HL-60 (cell line): ENCODE results near the gene EFCC1.

Experiments
- DNase-seq, 2 experiments: peaks; one replicate each; pipeline ENCODE4 v3.0.0-alpha.2; 2010 to 2020; ENCODE audit warnings: low read depth in 1 of 2, low spot score in 1 of 2
- H3K27ac ChIP-seq: fragments of 250-450 bp; sonication (Bioruptor Pico); replicated peaks from 2 replicates; pipeline ENCODE4 v1.5.1; 2020; ENCODE audit warnings: mild to moderate bottlenecking, moderate library complexity
- H3K27me3 ChIP-seq: fragments of 250-450 bp; sonication (Bioruptor Pico); 2 replicates; pipeline ENCODE4 v1.5.1; 2021; ENCODE audit warnings: mild to moderate bottlenecking, moderate library complexity; ENCODE audit not compliant: insufficient read depth, poor library complexity, severe bottlenecking
- H3K4me3 ChIP-seq: replicated peaks from 2 replicates; pipeline ENCODE4 v1.5.1; 2011; ENCODE audit warnings: mild to moderate bottlenecking, control low read depth, low read length; ENCODE audit not compliant: insufficient read depth
- CTCF ChIP-seq: IDR thresholded peaks from one replicate; pipeline ENCODE4 v1.5.1; 2011; ENCODE audit warnings: low read length, control low read depth, inconsistent platforms; ENCODE audit not compliant: insufficient read depth
- GABPA ChIP-seq: IDR thresholded peaks from 2 replicates; pipeline ENCODE4 v1.6.1; 2012; ENCODE audit warnings: low read depth
- POLR2AphosphoS5 ChIP-seq: IDR thresholded peaks from 2 replicates; pipeline ENCODE4 v1.6.1; 2012; ENCODE audit warnings: low read depth
- REST ChIP-seq: IDR thresholded peaks from 2 replicates; pipeline ENCODE4 v1.6.1; 2012; ENCODE audit warnings: low read depth; ENCODE audit not compliant: insufficient replicate concordance
- SPI1 ChIP-seq: IDR thresholded peaks from 2 replicates; pipeline ENCODE4 v1.6.1; 2012; ENCODE audit warnings: low read depth, mild to moderate bottlenecking, borderline replicate concordance

EFCC1 gene

GRCh38 chr3:128996200-128996599, 4.9 kb upstream of the EFCC1 start:
- Histone ChIP-seq H3K27me3 (peaks cover 7% of the 10 kb centered on the region), H3K4me3 (no peak overlapping the region), H3K27ac (no peak overlapping the region)
- TF ChIP-seq SPI1 (no peak), GABPA (no peak), POLR2AphosphoS5 (no peak), REST (no peak), CTCF (no peak)
- no peak for DNase-seq

- Histone ChIP-seq H3K27ac (no peak overlapping the region), H3K27me3 (peaks cover 11% of the 10 kb centered on the region), H3K4me3 (no peak overlapping the region)
- DNase-seq = peak in 1 of 2 experiments; percentile 43
- no peak for TF ChIP-seq SPI1
- TF ChIP-seq CTCF = no peak
- TF ChIP-seq POLR2AphosphoS5 = no peak
- no peak for TF ChIP-seq REST
- no peak for TF ChIP-seq GABPA
These were observed 4.4 kb upstream of the EFCC1 start for GRCh38 chr3:128996726-128997125.

GRCh38 chr3:128997486-128998133, 3.5 kb upstream of the EFCC1 start:
- Histone ChIP-seq H3K4me3 (no peak overlapping the region), H3K27me3 (peaks cover 18% of the 10 kb centered on the region), H3K27ac (no peak overlapping the region)
- no peak for TF ChIP-seq REST
- TF ChIP-seq POLR2AphosphoS5 = no peak
- TF ChIP-seq SPI1 = no peak
- no peak for TF ChIP-seq CTCF
- TF ChIP-seq GABPA = no peak
- no peak for DNase-seq
